ENCODE measurements around the gene BCL7A. TPM values are rescaled to one million over a fixed set of nuclear protein-coding genes. Genes with fewer than 3 reads are reported as not detected.
A peak's percentile ranks its signal among the peaks of the same experiment; 100 is the strongest.

The BCL7A gene
- total RNA-seq, 1 donor from 2014 or later = 13.0 TPM

DNA sequence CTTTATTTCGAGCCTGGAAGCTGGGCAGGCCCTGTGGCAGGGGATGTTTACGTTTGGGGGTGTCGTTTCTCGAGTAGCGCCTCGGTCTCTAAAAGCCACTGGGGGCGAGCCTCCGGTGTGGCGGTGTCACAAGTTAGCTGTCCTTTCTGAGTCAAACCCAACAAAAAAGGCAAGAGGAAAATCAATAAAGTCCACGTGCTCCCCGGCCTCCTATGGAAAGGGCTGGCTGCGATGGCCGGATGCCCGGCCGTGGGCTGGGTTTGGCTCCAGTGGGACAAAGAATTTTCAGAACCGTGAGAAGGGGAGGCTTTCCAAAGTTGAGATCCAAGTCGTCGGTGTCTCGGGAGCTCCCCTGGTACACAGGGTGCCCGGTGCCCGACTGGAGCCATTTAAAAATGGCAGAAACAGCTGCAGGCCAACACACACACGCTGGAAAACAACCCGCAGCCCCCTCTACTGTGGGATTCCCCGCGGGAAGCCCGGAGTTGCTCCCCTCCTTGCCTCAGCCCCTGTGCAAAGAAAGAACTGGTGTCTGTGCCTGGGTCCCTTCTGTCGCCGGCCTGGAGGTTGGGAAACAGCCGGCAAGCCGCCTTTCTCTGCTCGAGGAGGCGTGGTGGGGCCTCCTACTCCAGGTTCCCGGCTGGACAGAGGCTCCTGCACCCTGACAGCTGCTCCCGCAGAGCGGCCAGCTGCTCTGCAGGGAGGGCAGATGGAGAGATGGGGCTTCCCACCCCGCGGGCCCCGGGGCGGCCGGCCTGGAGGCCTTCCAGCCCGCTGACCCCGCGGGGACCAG, 1.9 kb downstream of the BCL7A start:
- no peak for DNase-seq (ENCODE audit: low spot score)
- peaks cover 13% of the 10 kb centered on the region for H3K4me1 Mint-ChIP-seq (ENCODE audit: low read depth)
- intact Hi-C loops (cut with micrococcal nuclease) = loop anchor here (1.0 to 5.0 kb wide), 3 partner anchors 31 to 105 kb away; partner anchors contain the start of gene CFAP251
- peak overlapping the region; percentile 65 for H3K27ac Mint-ChIP-seq
- peak overlapping the region; percentile 76 for H3K4me3 Mint-ChIP-seq
- peaks cover 4% of the 10 kb centered on the region for H3K36me3 Mint-ChIP-seq (ENCODE audit: low read depth)
- peaks cover 28% of the 10 kb centered on the region for H3K27me3 Mint-ChIP-seq (ENCODE audit: insufficient read depth)
- peaks cover 5% of the 10 kb centered on the region for H3K9me3 Mint-ChIP-seq

- DNase-seq (ENCODE audit: low spot score) = no peak
- H3K4me1 Mint-ChIP-seq (ENCODE audit: low read depth) = peaks cover 13% of the 10 kb centered on the region
- peaks cover 4% of the 10 kb centered on the region for H3K36me3 Mint-ChIP-seq (ENCODE audit: low read depth)
- H3K9me3 Mint-ChIP-seq = no peaks in the 10 kb centered on the region
- H3K27ac Mint-ChIP-seq = no peak overlapping the region
- H3K4me3 Mint-ChIP-seq = peak overlapping the region; percentile 47
- peaks cover 23% of the 10 kb centered on the region for H3K27me3 Mint-ChIP-seq (ENCODE audit: insufficient read depth)
- intact Hi-C loops (cut with micrococcal nuclease) = loop anchor here (5.0 kb wide), 1 partner anchor 58 kb away; no protein-coding TSS in a partner anchor
Measured at GRCh38 chr12:122024132-122024785, 2.6 kb downstream of the BCL7A start.

DNA sequence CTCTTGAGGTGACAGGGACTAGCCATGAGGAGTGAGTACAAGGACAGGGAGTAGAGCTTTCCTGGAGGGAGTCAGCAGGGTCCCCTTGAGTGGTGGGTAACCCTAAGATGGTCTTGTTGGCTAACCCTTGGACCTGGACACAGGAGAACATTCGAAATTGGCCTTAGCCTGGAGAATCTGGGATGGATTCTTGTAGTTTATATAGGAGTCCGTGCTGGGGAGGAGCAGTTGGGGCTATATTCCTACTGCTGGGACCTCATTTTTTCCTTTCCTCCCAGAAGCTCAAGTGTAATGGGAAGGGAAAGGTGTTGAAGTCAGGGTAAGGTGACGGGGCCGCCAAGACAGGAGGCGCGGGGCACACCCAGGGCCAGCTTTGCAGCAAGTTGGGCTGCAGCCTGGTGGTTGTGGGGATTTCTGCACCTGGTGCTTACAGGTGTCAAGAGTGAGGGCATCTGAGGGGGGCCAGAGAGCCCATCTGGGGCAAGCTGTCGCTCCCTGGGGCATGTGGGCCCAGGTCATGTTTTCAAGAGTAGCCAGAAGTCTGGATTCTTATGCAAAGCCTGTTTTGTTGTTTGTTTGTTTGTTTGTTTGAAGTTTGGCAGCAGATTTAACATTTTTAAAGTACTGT, 5.1 kb downstream of the BCL7A start:
- Mint-ChIP-seq H3K27me3 (ENCODE audit: insufficient read depth) (peaks cover 7% of the 10 kb centered on the region), H3K9me3 (no peaks in the 10 kb centered on the region), H3K4me1 (ENCODE audit: low read depth) (peaks cover 6% of the 10 kb centered on the region), H3K27ac (no peak overlapping the region), H3K4me3 (no peak overlapping the region), H3K36me3 (ENCODE audit: low read depth) (peaks cover 4% of the 10 kb centered on the region)
- intact Hi-C loops (cut with micrococcal nuclease) = no loop called here
- DNase-seq (ENCODE audit: low spot score) = no peak

DNA sequence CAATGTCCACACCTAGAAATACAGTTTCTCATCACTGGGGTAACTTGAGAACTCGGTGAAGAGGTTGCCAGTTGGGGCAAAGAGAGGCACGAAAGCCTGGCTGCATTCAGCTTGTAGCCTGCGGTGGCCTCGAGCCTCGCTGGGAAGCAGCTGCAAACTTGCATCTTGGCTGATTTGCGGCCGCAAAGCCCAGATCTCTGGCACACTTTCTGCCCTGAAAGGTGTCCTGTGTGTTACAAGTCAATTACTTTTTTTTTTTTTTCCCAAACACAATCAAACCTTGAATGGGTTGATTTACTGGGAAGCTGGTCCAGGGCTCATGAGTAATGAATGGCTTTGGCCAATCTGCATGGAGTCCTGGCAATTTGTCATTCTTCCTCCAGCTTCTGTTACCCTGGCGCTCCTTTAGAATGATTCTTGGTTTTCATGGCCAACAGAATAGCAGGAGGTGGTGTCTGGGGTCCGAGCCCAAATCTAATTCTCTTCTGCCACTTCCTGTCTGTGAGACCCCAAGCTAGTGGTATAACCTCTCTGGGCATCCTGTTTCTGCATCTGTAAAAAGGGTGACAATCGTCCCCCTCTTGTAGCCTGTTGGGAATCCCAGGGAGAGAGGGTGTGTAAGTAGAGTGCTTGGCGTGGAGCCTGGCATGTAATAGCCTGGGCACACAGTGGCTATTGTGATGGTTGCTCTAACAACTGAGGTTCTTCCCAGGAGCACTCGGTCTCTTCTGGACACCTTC, 6.7 kb downstream of the BCL7A start:
- H3K27me3 Mint-ChIP-seq (ENCODE audit: insufficient read depth) = peaks cover 1% of the 10 kb centered on the region
- no peak overlapping the region for H3K4me3 Mint-ChIP-seq
- peaks cover 2% of the 10 kb centered on the region for H3K4me1 Mint-ChIP-seq (ENCODE audit: low read depth)
- peaks cover under 1% of the 10 kb centered on the region for H3K36me3 Mint-ChIP-seq (ENCODE audit: low read depth)
- intact Hi-C loops (cut with micrococcal nuclease) = no loop called here
- DNase-seq (ENCODE audit: low spot score) = no peak
- no peaks in the 10 kb centered on the region for H3K9me3 Mint-ChIP-seq
- no peak overlapping the region for H3K27ac Mint-ChIP-seq

DNA sequence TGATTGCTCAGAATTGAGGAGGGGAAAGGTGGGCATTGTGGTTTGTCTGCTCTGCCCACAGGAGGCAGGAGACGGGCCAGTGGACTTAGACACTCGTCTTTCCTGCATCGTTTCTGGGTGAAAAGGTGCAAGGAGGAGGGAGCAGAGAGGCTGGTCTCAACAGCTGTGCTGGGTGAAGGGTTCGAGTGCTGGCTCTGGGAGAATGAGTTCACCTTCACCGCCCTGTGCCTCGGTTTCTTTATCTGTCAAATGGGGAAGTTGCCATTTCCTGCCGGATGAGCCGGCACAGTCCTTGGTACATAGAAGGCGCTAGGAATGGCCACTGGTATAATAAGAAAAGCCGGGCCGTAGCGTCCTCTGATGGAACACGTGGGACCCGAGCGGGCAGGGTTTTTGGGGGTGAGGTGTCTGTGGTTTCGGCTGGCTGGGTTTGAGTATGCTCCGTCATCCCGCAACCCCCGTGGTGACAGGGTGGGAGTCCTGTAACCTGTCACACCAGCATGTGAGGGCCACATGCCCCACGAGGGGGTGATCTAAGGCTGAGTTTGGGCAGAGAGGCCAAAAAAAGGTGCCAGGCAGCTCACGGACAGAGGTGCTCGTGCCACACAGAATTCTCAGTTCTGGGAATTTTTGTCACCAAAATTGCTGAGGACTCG, 7.3 kb downstream of the BCL7A start:
- Mint-ChIP-seq H3K4me1 (ENCODE audit: low read depth) (no peaks in the 10 kb centered on the region), H3K27me3 (ENCODE audit: insufficient read depth) (no peaks in the 10 kb centered on the region), H3K36me3 (ENCODE audit: low read depth) (no peaks in the 10 kb centered on the region), H3K9me3 (no peaks in the 10 kb centered on the region), H3K27ac (no peak overlapping the region), H3K4me3 (no peak overlapping the region)
- no peak for DNase-seq (ENCODE audit: low spot score)
- intact Hi-C loops (cut with micrococcal nuclease) = no loop called here

- Mint-ChIP-seq H3K9me3 (no peaks in the 10 kb centered on the region), H3K36me3 (ENCODE audit: low read depth) (no peaks in the 10 kb centered on the region), H3K27ac (no peak overlapping the region), H3K27me3 (ENCODE audit: insufficient read depth) (no peaks in the 10 kb centered on the region), H3K4me1 (ENCODE audit: low read depth) (no peaks in the 10 kb centered on the region), H3K4me3 (no peak overlapping the region)
- intact Hi-C loops (cut with micrococcal nuclease) = no loop called here
- DNase-seq (ENCODE audit: low spot score) = no peak
Measured at GRCh38 chr12:122029620-122030423, 8.1 kb downstream of the BCL7A start.

- Mint-ChIP-seq H3K27me3 (ENCODE audit: insufficient read depth) (no peaks in the 10 kb centered on the region), H3K36me3 (ENCODE audit: low read depth) (no peaks in the 10 kb centered on the region), H3K4me1 (ENCODE audit: low read depth) (no peaks in the 10 kb centered on the region), H3K4me3 (no peak overlapping the region), H3K9me3 (no peaks in the 10 kb centered on the region), H3K27ac (no peak overlapping the region)
- DNase-seq (ENCODE audit: low spot score) = no peak
- intact Hi-C loops (cut with micrococcal nuclease) = no loop called here
Measured at GRCh38 chr12:122030424-122031035, 8.8 kb downstream of the BCL7A start.

DNA sequence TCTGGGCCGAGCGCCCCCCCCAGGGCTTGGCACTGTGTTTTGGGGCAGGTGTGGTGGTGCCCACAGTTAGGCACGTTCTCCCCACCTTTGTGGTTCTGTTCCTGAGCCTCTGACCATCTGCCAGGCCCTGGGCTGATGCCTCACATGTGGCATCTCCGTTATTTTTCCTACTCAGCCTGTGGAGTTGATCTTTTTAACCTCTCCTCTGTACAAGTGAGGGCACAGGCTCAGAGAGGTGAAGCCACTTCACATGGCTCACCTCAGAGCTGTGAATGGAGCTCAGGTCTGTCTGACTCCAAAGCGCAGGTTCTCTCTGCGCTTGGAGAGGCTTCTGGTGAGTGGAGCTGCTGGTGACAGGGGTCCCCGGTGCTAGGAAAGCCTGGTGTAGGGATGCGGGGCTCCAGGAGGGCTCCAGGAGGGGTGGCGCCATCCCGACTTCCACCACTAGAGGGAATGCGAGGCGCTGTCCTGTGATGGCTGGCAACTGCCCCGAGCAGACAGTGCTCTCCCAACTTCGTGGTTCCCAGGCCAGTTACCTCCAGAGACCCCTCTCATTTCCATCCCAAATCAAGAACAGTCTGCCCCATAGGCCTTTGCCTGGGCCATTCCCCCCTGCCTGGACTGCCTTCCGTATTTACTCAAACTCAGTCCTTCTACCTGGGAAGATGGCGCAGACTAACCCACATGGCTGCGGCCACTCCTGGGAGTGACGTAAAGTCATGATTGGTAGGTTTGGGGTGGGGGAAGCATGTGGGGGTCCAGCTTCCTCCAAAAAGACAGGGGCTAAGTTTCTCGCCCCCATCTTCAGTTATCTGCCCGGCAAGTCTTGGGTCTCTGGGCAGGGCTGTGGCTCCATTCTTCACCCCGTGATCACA, 9.9 kb downstream of the BCL7A start:
- intact Hi-C loops (cut with micrococcal nuclease) = no loop called here
- no peaks in the 10 kb centered on the region for H3K27me3 Mint-ChIP-seq (ENCODE audit: insufficient read depth)

DNA sequence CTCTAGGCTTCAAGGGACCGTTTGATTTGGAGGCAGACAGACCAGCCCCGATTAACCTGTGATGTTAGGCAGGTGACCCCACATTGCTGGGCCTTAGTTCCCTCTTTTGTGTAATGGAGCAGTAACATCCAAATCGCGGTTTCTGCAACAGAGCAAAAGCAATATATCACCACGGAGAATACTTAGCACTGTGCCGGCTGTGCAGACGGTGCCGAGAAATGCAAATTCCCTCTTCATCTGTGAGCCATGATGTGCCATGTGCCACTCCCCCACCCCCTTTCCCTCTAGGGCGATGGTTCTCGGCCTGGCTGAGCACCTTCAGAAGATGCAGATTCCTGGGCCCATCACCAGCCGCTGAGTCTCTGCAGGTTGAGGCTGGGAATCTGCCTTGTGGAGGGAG, 10.9 kb downstream of the BCL7A start:
- Mint-ChIP-seq H3K4me3 (no peak overlapping the region), H3K27ac (no peak overlapping the region), H3K4me1 (ENCODE audit: low read depth) (no peaks in the 10 kb centered on the region), H3K27me3 (ENCODE audit: insufficient read depth) (no peaks in the 10 kb centered on the region), H3K36me3 (ENCODE audit: low read depth) (peaks cover 1% of the 10 kb centered on the region), H3K9me3 (no peaks in the 10 kb centered on the region)
- no peak for DNase-seq (ENCODE audit: low spot score)
- intact Hi-C loops (cut with micrococcal nuclease) = no loop called here

More for the DNA sequence above, 9.9 kb downstream of the BCL7A start:
- no peak overlapping the region for H3K4me3 Mint-ChIP-seq
- peaks cover 1% of the 10 kb centered on the region for H3K36me3 Mint-ChIP-seq (ENCODE audit: low read depth)
- no peaks in the 10 kb centered on the region for H3K9me3 Mint-ChIP-seq
- no peaks in the 10 kb centered on the region for H3K4me1 Mint-ChIP-seq (ENCODE audit: low read depth)
- DNase-seq (ENCODE audit: low spot score) = peak; percentile 30
- no peak overlapping the region for H3K27ac Mint-ChIP-seq

- H3K4me3 Mint-ChIP-seq = no peak overlapping the region
Measured at GRCh38 chr12:122035292-122035691, 13.6 kb downstream of the BCL7A start.

GRCh38 chr12:122036153-122036552, 14.5 kb downstream of the BCL7A start:
- Mint-ChIP-seq H3K4me1 (ENCODE audit: low read depth) (no peaks in the 10 kb centered on the region), H3K27ac (no peak overlapping the region), H3K4me3 (no peak overlapping the region), H3K36me3 (ENCODE audit: low read depth) (peaks cover 1% of the 10 kb centered on the region), H3K27me3 (ENCODE audit: insufficient read depth) (no peaks in the 10 kb centered on the region), H3K9me3 (no peaks in the 10 kb centered on the region)
- intact Hi-C loops (cut with micrococcal nuclease) = no loop called here
- DNase-seq (ENCODE audit: low spot score) = no peak

More at GRCh38 chr12:122035292-122035691, 13.6 kb downstream of the BCL7A start:
- intact Hi-C loops (cut with micrococcal nuclease) = no loop called here
- H3K27ac Mint-ChIP-seq = no peak overlapping the region
- no peak for DNase-seq (ENCODE audit: low spot score)
- no peaks in the 10 kb centered on the region for H3K27me3 Mint-ChIP-seq (ENCODE audit: insufficient read depth)
- H3K9me3 Mint-ChIP-seq = no peaks in the 10 kb centered on the region
- H3K4me1 Mint-ChIP-seq (ENCODE audit: low read depth) = no peaks in the 10 kb centered on the region
- peaks cover 1% of the 10 kb centered on the region for H3K36me3 Mint-ChIP-seq (ENCODE audit: low read depth)
